HFFc6 (cell line): ENCODE measurements around the gene CHD2. TPM values are rescaled to one million over a fixed set of nuclear protein-coding genes. Genes with fewer than 3 reads are reported as not detected.

Source experiments
- DNase-seq: peaks from one replicate; pipeline ENCODE4 v3.0.0-alpha.2; 2018
- H3K27ac Mint-ChIP-seq: 2 replicates; pipeline ENCODE4 v1.8.0; 2020; ENCODE audit warnings: mild to moderate bottlenecking, mixed read lengths
- H3K27me3 Mint-ChIP-seq: 2 replicates; pipeline ENCODE4 v1.8.0; 2021; ENCODE audit warnings: mild to moderate bottlenecking, moderate library complexity, mixed read lengths; ENCODE audit not compliant: insufficient read depth
- H3K36me3 Mint-ChIP-seq: 2 replicates; pipeline ENCODE4 v1.8.0; 2021; ENCODE audit warnings: low read depth, mixed read lengths
- H3K4me1 Mint-ChIP-seq: 2 replicates; pipeline ENCODE4 v1.8.0; 2020; ENCODE audit warnings: low read depth, mixed read lengths
- H3K4me3 Mint-ChIP-seq: 2 replicates; pipeline ENCODE4 v1.8.0; 2020; ENCODE audit warnings: mild to moderate bottlenecking, moderate library complexity, mixed read lengths
- H3K9me3 Mint-ChIP-seq: 2 replicates; pipeline ENCODE4 v1.8.0; 2020; ENCODE audit warnings: mild to moderate bottlenecking, mixed read lengths
- CTCF ChIP-seq: fragments of 200-600 bp; sonication (generic); IDR thresholded peaks from 2 replicates; pipeline ENCODE4 v1.5.0; 2021; ENCODE audit warnings: antibody characterized with exemption, mild to moderate bottlenecking
- total RNA-seq, 6 experiments: library from RNA; stranded (reverse); fragmentation: NEBNext Ultra II Directional; extraction: Animal tissue kit (Norgen Biotek cat#: 25700); gene quantifications; 2 replicates in 1 of 6; 3 replicates in 5 of 6; pipeline ENCODE4 v1.2.3, GENCODE V29; 2021

CHD2 gene
- total RNA-seq, 6 experiments from 2014 or later, result 47.5 to 65.3 (median 57.2) TPM

- Mint-ChIP-seq H3K27ac (no peak overlapping the region), H3K4me3 (no peak overlapping the region), H3K27me3 (peaks cover 10% of the 10 kb centered on the region), H3K36me3 (peaks cover 75% of the 10 kb centered on the region), H3K9me3 (no peaks in the 10 kb centered on the region), H3K4me1 (peaks cover 6% of the 10 kb centered on the region; the same call in 1 of the 2 replicates)
- DNase-seq, result no peak
- TF ChIP-seq CTCF, result no peak
Measured at GRCh38 chr15:93020976-93021772, 121.0 kb downstream of the CHD2 start.

GRCh38 chr15:93024293-93024692 is 124.2 kb downstream of the CHD2 start:
- Mint-ChIP-seq H3K27me3 (peaks cover 11% of the 10 kb centered on the region), H3K36me3 (peaks cover 59% of the 10 kb centered on the region), H3K4me3 (no peak overlapping the region), H3K4me1 (peaks cover 22% of the 10 kb centered on the region), H3K27ac (no peak overlapping the region), H3K9me3 (no peaks in the 10 kb centered on the region; the same call in 1 of the 2 replicates)
- TF ChIP-seq CTCF, result no peak
- DNase-seq, result no peak

GRCh38 chr15:93024716-93025624 is 124.8 kb downstream of the CHD2 start:
- no peak for TF ChIP-seq CTCF
- peak overlapping the region; percentile 37; the same call in 1 of the 2 replicates for H3K27ac Mint-ChIP-seq
- no peak for DNase-seq
- peaks cover 18% of the 10 kb centered on the region for H3K27me3 Mint-ChIP-seq
- H3K36me3 Mint-ChIP-seq, result peaks cover 55% of the 10 kb centered on the region
- peaks cover 29% of the 10 kb centered on the region for H3K4me1 Mint-ChIP-seq
- H3K9me3 Mint-ChIP-seq, result no peaks in the 10 kb centered on the region; the same call in 1 of the 2 replicates
- H3K4me3 Mint-ChIP-seq, result no peak overlapping the region; the same call in 1 of the 2 replicates

- H3K9me3 Mint-ChIP-seq, result no peaks in the 10 kb centered on the region; the same call in 1 of the 2 replicates
- no peak for TF ChIP-seq CTCF
- H3K36me3 Mint-ChIP-seq, result peaks cover 48% of the 10 kb centered on the region
- no peak overlapping the region for H3K27ac Mint-ChIP-seq
- no peak for DNase-seq
- H3K4me1 Mint-ChIP-seq, result peaks cover 35% of the 10 kb centered on the region
- H3K4me3 Mint-ChIP-seq, result no peak overlapping the region
- peaks cover 22% of the 10 kb centered on the region for H3K27me3 Mint-ChIP-seq
Measured at GRCh38 chr15:93025625-93025982, 125.5 kb downstream of the CHD2 start.

- H3K27me3 Mint-ChIP-seq, result peaks cover 27% of the 10 kb centered on the region
- H3K36me3 Mint-ChIP-seq, result peaks cover 43% of the 10 kb centered on the region
- H3K4me1 Mint-ChIP-seq, result peaks cover 37% of the 10 kb centered on the region
- no peak for TF ChIP-seq CTCF
- H3K4me3 Mint-ChIP-seq, result no peak overlapping the region
- H3K9me3 Mint-ChIP-seq, result no peaks in the 10 kb centered on the region; the same call in 1 of the 2 replicates
- no peak for DNase-seq
- no peak overlapping the region for H3K27ac Mint-ChIP-seq
Measured at GRCh38 chr15:93026380-93026817, 126.3 kb downstream of the CHD2 start.
